B cell (primary cell): Measurements from ENCODE around the gene SMAD1.
"Not testable (repeated sequence)": the region's sequence is repeated elsewhere in the genome, so short reads cannot be mapped to it uniquely, and the experiment has no call there.

Experiments used
- EZH2 ChIP-seq: IDR thresholded peaks from 2 replicates; pipeline ENCODE4 v1.6.1; 2012; ENCODE audit warnings: borderline replicate concordance, low read depth, mild to moderate bottlenecking, moderate library complexity, low read length; ENCODE audit not compliant: insufficient read depth, poor library complexity, severe bottlenecking
- TF ChIP-seq, protein P1 (sequence below): fragments of 200-600 bp; IDR thresholded peaks from one replicate; pipeline ENCODE4 v1.8.0; 2022; ENCODE audit warnings: antibody characterized with exemption, mild to moderate bottlenecking

DNA sequence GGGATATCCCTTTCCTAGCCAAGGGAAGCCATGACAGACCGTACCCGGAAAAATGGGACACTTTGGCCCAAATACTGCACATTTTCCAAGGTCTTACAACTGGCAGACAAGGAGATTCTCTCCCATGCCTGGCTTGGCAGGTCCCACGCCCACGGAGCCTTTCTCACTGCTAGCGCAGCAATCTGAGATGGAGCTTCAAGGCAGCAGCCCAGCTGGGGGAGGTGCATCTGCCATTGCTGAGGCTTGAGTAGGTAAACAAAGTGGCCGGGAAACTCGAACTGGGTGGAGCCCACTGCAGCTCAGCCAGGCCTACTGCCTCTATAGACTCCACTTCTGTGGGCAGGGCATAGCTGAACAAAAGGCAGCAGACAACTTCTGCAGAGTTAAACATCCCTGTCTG lies 92.9 kb downstream of the SMAD1 start:
- TF ChIP-seq, protein P1, sequence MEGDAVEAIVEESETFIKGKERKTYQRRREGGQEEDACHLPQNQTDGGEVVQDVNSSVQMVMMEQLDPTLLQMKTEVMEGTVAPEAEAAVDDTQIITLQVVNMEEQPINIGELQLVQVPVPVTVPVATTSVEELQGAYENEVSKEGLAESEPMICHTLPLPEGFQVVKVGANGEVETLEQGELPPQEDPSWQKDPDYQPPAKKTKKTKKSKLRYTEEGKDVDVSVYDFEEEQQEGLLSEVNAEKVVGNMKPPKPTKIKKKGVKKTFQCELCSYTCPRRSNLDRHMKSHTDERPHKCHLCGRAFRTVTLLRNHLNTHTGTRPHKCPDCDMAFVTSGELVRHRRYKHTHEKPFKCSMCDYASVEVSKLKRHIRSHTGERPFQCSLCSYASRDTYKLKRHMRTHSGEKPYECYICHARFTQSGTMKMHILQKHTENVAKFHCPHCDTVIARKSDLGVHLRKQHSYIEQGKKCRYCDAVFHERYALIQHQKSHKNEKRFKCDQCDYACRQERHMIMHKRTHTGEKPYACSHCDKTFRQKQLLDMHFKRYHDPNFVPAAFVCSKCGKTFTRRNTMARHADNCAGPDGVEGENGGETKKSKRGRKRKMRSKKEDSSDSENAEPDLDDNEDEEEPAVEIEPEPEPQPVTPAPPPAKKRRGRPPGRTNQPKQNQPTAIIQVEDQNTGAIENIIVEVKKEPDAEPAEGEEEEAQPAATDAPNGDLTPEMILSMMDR: not testable (repeated sequence)
- not testable (repeated sequence) for TF ChIP-seq EZH2
